Stimulated activated CD4-positive, alpha-beta T cell treated with anti-CD3 and anti-CD28 coated beads, Interleukin-1b, Interleukin-23, amount 100 ng/mL, for 1 hour (primary cell): ENCODE data around the gene TSPY9.
"Not testable (repeated sequence)": the region's sequence is repeated elsewhere in the genome, so short reads cannot be mapped to it uniquely, and the experiment has no call there.

Experiments used
- DNase-seq, 2 donors: peaks; one replicate each; pipeline ENCODE4 v3.0.0-alpha.2; 2020; ENCODE audit warnings: low read depth in 2 of 2

Gene TSPY9, protein sequence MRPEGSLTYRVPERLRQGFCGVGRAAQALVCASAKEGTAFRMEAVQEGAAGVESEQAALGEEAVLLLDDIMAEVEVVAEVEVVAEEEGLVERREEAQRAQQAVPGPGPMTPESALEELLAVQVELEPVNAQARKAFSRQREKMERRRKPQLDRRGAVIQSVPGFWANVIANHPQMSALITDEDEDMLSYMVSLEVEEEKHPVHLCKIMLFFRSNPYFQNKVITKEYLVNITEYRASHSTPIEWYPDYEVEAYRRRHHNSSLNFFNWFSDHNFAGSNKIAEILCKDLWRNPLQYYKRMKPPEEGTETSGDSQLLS

DNA sequence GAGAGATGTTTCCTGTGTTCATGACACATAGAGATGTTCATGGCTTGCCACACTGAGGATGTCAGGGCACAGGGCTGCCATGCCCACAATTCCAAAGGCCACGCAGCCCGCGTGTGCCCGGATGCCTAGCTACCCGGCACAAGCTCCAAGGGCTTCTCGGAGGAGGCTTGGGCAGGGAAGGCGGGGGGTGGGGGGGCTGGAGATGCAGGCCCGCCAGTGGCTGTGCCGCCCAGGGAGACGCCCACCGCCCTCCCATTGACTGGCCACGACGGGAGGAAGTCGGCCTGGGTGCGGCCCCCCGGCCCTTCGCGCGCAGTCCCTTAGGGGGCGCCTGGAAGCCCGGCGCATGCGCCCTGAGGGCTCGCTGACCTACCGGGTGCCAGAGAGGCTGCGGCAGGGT, at the start of gene TSPY9:
Gene TSPY9 (plus strand): TSS at position 301 of the 400 bp plus-strand sequence. CDS start 46 bp downstream, at position 347.
- not testable (repeated sequence) for DNase-seq

- DNase-seq = not testable (repeated sequence)
These were observed 20.4 kb upstream of the TSPY9 start, which contains the start of gene TSPY1 for GRCh38 chrY:9466655-9467054. Gene TSPY1, plus strand, starts transcription at chrY:9466955. Its CDS starts 46 bp downstream, at chrY:9467001.

- not testable (repeated sequence) for DNase-seq
These were observed 17.3 kb downstream of the TSPY9 start for GRCh38 chrY:9504396-9504795.

DNA sequence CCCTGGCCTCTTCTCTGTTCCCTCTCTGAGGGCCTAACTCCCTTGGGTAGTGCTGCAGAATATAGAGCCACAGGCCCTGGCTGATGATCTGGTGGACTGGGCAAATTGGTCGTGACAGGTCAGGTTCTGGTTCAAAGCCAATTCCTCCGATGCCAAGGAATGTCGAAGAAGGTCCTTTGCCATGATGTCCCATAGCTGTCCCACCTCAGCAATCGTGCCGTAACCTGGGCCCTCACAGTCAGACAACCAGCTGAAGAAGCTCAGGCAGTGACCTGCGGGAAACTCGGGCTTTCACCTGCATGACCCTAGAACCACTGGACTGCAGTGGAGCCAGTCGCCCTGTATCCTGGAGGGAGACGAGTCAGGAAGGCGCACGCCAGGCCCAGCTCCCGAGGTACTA, 29.2 kb downstream of the TSPY9 start:
- DNase-seq = not testable (repeated sequence)

- DNase-seq = not testable (repeated sequence)
These were observed 40.5 kb downstream of the TSPY9 start, which contains the start of gene TSPY10 for GRCh38 chrY:9527580-9527979. Gene TSPY10, plus strand, starts transcription at chrY:9527880. Its CDS starts 46 bp downstream, at chrY:9527926.
